HG03097 (cell line): ENCODE results near the gene MTA1.

ENCODE experiments used
- ATAC-seq: cut with Tn5 transposase; IDR thresholded peaks from one replicate; pipeline ENCODE4 v1.9.1; 2021; ENCODE audit not compliant: unreplicated experiment, low FRiP score

Gene MTA1

GRCh38 chr14:105503935-105504692 is 84.5 kb downstream of the MTA1 start:
- no peak for ATAC-seq

GRCh38 chr14:105505101-105505500 is 85.5 kb downstream of the MTA1 start:
- ATAC-seq: no peak

- ATAC-seq: no peak
These were observed 87.6 kb downstream of the MTA1 start for GRCh38 chr14:105507247-105507646.

GRCh38 chr14:105508069-105508468 is 88.4 kb downstream of the MTA1 start:
- ATAC-seq: no peak

- no peak for ATAC-seq
These were observed 89.0 kb downstream of the MTA1 start for GRCh38 chr14:105508601-105509000.

- ATAC-seq: no peak
These were observed 97.5 kb downstream of the MTA1 start for GRCh38 chr14:105517096-105517495.

GRCh38 chr14:105519946-105520698 is 100.5 kb downstream of the MTA1 start:
- no peak for ATAC-seq
